Transverse colon (tissue), 4 donors: ENCODE data around the gene TPPP.

ENCODE experiments used
- CTCF ChIP-seq, 5 experiments: fragments of 200-600 bp in 3 of 5; fragments of 450-650 bp in 2 of 5; sonication (generic) in 3 of 5; IDR thresholded peaks; 1 replicate in 2 of 5; 2 replicates in 3 of 5; pipeline ENCODE4 v1.5.1; 2016 to 2017; ENCODE audit warnings: antibody characterized with exemption in 5 of 5, inconsistent platforms in 3 of 5, mild to moderate bottlenecking in 2 of 5, moderate library complexity in 1 of 5
- EP300 ChIP-seq: sonication (generic); formaldehyde crosslinking; IDR thresholded peaks from one replicate; pipeline ENCODE4 v1.6.1; 2017; ENCODE audit warnings: antibody characterized with exemption, low read depth
- POLR2A ChIP-seq: fragments of 450-650 bp; IDR thresholded peaks from one replicate; pipeline ENCODE4 v1.6.1; 2016; ENCODE audit warnings: antibody characterized with exemption, mild to moderate bottlenecking, moderate library complexity
- POLR2AphosphoS5 ChIP-seq, 3 donors: sonication (generic); formaldehyde crosslinking; IDR thresholded peaks; one replicate each; pipeline ENCODE4 v1.6.1; 2016; ENCODE audit warnings: antibody characterized with exemption in 3 of 3

GRCh38 chr5:657570-657969, 35.6 kb downstream of the TPPP start:
- TF ChIP-seq POLR2AphosphoS5 (IDR thresholded peaks at IDR 0.05) (no peak), CTCF (IDR thresholded peaks at IDR 0.05) (no peak), POLR2A (no peak), EP300 (no peak)
